EH (cell line): ENCODE measurements around the gene SYNPO2.

ENCODE experiments used
- DNase-seq: peaks from one replicate; pipeline ENCODE4 v3.0.0-alpha.2; 2015; ENCODE audit warnings: low read depth

SYNPO2 gene

DNA sequence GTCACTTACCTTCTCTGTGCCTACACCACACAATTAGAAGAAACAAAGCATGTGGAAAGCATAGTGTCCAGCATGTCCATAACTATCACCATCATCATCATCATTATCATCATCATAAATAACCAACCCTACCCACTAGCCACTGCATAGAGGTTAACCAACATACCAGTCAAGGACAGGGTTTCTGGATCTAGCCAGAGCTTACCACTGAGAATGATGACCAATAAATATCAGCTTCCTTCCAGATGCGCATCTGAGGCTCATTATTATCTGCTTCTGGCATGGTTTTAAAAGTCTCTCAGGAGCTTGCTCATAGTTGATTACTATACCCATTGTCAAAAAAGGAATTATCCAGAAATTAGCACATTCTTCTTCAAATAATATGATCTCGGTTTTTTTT is 221.5 kb downstream of the SYNPO2 start:
- DNase-seq = peak; percentile 7
